CD4-positive, alpha-beta T cell (primary cell): ENCODE results near the gene MRPS35. TPM values are rescaled to one million over a fixed set of nuclear protein-coding genes. Genes with fewer than 3 reads are reported as not detected.

Source experiments
- ATAC-seq: fragments of 200-7000 bp; cut with Tn5 transposase; one replicate; pipeline ENCODE4 v1.10.0; 2022; ENCODE audit warnings: mild to moderate bottlenecking; ENCODE audit not compliant: poor library complexity
- CTCF ChIA-PET: fragments of 350-600 bp; sonication (Branson Sonifier 250); formaldehyde crosslinking; loops from one replicate; lab custom pipeline; 2021; ENCODE audit warnings: antibody characterized with exemption, inconsistent platforms; lab: Charles Lee
- POLR2A ChIA-PET: fragments of 350-600 bp; sonication (Branson Sonifier 250); formaldehyde crosslinking; loops from one replicate; lab custom pipeline; 2021; ENCODE audit warnings: antibody characterized with exemption, inconsistent platforms; lab: Charles Lee
- DNase-seq, 14 experiments: peaks; one replicate each; pipeline ENCODE4 v3.0.0-alpha.2; 2013 to 2020; ENCODE audit warnings: mixed read lengths in 2 of 14
- H3K27ac ChIP-seq, 2 donors: one replicate each; pipeline versions ENCODE4 v1.5.1 to v1.7.0; 2013; ENCODE audit warnings: low read length in 2 of 2, low read depth in 1 of 2, mild to moderate bottlenecking in 1 of 2
- H3K27me3 ChIP-seq, 2 experiments: 1 replicate in 1 of 2; 2 replicates in 1 of 2; pipeline versions ENCODE4 v1.6.1 to v1.7.0; 2013; ENCODE audit warnings: low read length in 2 of 2, control low read depth in 1 of 2, mild to moderate bottlenecking in 1 of 2, moderate library complexity in 1 of 2; ENCODE audit not compliant: insufficient read depth in 2 of 2, control insufficient read depth in 1 of 2
- H3K36me3 ChIP-seq: one replicate; pipeline ENCODE4 v1.6.1; 2013; ENCODE audit warnings: low read length, control low read depth; ENCODE audit not compliant: insufficient read depth
- H3K4me1 ChIP-seq: one replicate; pipeline ENCODE4 v1.6.1; 2013; ENCODE audit warnings: low read length, control low read depth; ENCODE audit not compliant: insufficient read depth
- H3K4me3 ChIP-seq: one replicate; pipeline ENCODE4 v1.5.1; 2013; ENCODE audit warnings: mild to moderate bottlenecking, low read length, moderate library complexity
- H3K9me3 ChIP-seq, 2 experiments: 1 replicate in 1 of 2; 2 replicates in 1 of 2; pipeline versions ENCODE4 v1.6.1 to v1.7.0; 2013; ENCODE audit warnings: low read length in 2 of 2, mild to moderate bottlenecking in 2 of 2, control low read depth in 1 of 2, moderate library complexity in 1 of 2; ENCODE audit not compliant: control insufficient read depth in 1 of 2, insufficient read depth in 1 of 2
- H3K27ac Mint-ChIP-seq: one replicate; pipeline ENCODE4 v1.8.0; 2020; ENCODE audit warnings: mixed read lengths
- H3K27me3 Mint-ChIP-seq: one replicate; pipeline ENCODE4 v1.8.0; 2021; ENCODE audit warnings: mixed read lengths
- H3K36me3 Mint-ChIP-seq: one replicate; pipeline ENCODE4 v1.8.0; 2021; ENCODE audit warnings: low read depth, mixed read lengths
- H3K4me1 Mint-ChIP-seq: one replicate; pipeline ENCODE4 v1.8.0; 2021; ENCODE audit warnings: low read depth, mixed read lengths
- H3K4me3 Mint-ChIP-seq: one replicate; pipeline ENCODE4 v1.8.0; 2020; ENCODE audit warnings: mild to moderate bottlenecking, mixed read lengths
- H3K9me3 Mint-ChIP-seq: one replicate; pipeline ENCODE4 v1.8.0; 2020; ENCODE audit warnings: mixed read lengths
- intact Hi-C, 2 experiments: fragments of 100-400 bp; cut with DNase I in 1 of 2; cut with micrococcal nuclease in 1 of 2; formaldehyde crosslinking; loops; one replicate each; pipeline versions ENCODE4 v1.15.1 to v1.9.0; 2023 to 2025; cut with DNase I, micrococcal nuclease
- total RNA-seq, 174 experiments: library from RNA in 2 of 174; stranded (reverse) in 2 of 174; gene quantifications; one replicate each; pipeline ENCODE4 v1.2.3 and lab custom pipeline; 2021 to 2026
- TF ChIP-seq, protein P1 (sequence below): fragments of 200-600 bp; IDR thresholded peaks from one replicate; pipeline ENCODE4 v1.8.0; 2022; ENCODE audit warnings: antibody characterized with exemption, mild to moderate bottlenecking

The MRPS35 gene
- total RNA-seq, 2 experiments from 2014 or later: 22.1 to 23.9 TPM

DNA sequence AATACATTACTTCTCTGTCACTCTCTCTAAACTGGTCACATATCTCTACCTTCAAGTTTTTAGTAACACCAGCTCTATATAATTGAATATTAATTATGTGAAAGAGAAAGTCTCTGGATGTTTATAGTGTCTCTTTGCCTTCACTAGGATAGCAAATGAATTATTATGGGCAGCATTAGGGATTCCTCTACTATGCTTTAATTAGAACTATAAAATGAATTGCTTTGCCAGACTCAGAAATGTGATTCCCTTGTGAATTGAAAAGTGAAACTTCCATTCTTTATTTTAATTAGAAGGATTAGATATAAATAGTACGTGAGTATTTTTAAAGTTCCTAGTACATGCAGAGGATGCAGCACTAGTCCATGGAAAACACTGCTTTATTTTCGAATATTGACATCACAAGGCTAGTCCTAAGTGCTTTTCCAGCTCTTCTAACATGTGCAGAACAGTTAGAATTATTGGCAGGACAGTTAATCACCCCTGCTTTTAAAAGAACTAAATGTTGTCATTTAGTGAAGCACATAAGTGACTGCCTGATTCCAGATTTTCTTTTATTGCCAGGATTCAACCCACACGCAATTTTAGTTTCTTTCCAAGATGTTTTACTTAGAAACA, 37.4 kb upstream of the MRPS35 start:
- Histone ChIP-seq H3K27me3 (no peaks in the 10 kb centered on the region), H3K27ac (no peak overlapping the region)
- ATAC-seq: no peak

DNA sequence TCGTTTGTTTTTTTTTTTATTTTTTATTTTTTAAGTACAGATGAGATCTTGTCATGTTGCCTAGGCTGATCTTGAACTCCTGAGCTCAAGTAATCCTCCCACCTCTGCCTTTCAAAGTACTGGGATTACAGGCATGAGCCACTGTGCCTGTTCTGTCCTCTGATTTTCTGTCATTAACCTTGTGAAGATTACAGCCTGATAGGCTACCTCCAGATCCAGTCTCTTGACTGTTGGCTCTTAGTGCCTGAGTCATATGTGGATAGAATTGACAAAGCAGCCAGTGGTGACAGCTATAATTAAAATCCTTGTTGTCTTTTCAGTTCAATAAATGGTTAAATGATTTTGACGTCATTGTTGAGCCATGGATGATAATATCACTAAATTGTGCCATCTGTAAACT, 35.6 kb upstream of the MRPS35 start:
- H3K36me3 Mint-ChIP-seq: peaks cover 12% of the 10 kb centered on the region
- Histone ChIP-seq H3K27me3 (no peaks in the 10 kb centered on the region), H3K4me3 (no peak overlapping the region), H3K4me1 (no peaks in the 10 kb centered on the region), H3K27ac (no peak overlapping the region), H3K9me3 (no peaks in the 10 kb centered on the region), H3K36me3 (no peaks in the 10 kb centered on the region)
- no peaks in the 10 kb centered on the region for H3K27me3 Mint-ChIP-seq
- H3K27ac Mint-ChIP-seq: no peak overlapping the region
- H3K4me1 Mint-ChIP-seq: no peaks in the 10 kb centered on the region
- POLR2A ChIA-PET: no interaction called here
- TF ChIP-seq, protein P1, sequence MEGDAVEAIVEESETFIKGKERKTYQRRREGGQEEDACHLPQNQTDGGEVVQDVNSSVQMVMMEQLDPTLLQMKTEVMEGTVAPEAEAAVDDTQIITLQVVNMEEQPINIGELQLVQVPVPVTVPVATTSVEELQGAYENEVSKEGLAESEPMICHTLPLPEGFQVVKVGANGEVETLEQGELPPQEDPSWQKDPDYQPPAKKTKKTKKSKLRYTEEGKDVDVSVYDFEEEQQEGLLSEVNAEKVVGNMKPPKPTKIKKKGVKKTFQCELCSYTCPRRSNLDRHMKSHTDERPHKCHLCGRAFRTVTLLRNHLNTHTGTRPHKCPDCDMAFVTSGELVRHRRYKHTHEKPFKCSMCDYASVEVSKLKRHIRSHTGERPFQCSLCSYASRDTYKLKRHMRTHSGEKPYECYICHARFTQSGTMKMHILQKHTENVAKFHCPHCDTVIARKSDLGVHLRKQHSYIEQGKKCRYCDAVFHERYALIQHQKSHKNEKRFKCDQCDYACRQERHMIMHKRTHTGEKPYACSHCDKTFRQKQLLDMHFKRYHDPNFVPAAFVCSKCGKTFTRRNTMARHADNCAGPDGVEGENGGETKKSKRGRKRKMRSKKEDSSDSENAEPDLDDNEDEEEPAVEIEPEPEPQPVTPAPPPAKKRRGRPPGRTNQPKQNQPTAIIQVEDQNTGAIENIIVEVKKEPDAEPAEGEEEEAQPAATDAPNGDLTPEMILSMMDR: no peak
- ATAC-seq: no peak
- H3K4me3 Mint-ChIP-seq: no peak overlapping the region
- CTCF ChIA-PET: interaction anchor here (0.6 kb wide), 1 partner anchor 293 kb away, joined by 3 read pairs; no protein-coding TSS in a partner anchor
- intact Hi-C loops: no loop called here
- no peak for DNase-seq
- H3K9me3 Mint-ChIP-seq: no peaks in the 10 kb centered on the region

More for the DNA sequence above, 37.4 kb upstream of the MRPS35 start:
- POLR2A ChIA-PET: no interaction called here
- intact Hi-C loops: no loop called here
- no peaks in the 10 kb centered on the region for H3K4me1 Mint-ChIP-seq
- H3K9me3 ChIP-seq: no peaks in the 10 kb centered on the region
- H3K27me3 Mint-ChIP-seq: no peaks in the 10 kb centered on the region
- TF ChIP-seq, protein P1: no peak
- no peak for DNase-seq
- no peaks in the 10 kb centered on the region for H3K36me3 ChIP-seq
- H3K4me3 ChIP-seq: no peak overlapping the region
- H3K4me3 Mint-ChIP-seq: no peak overlapping the region
- CTCF ChIA-PET: no interaction called here
- H3K27ac Mint-ChIP-seq: no peak overlapping the region
- peaks cover 11% of the 10 kb centered on the region for H3K36me3 Mint-ChIP-seq
- no peaks in the 10 kb centered on the region for H3K4me1 ChIP-seq
- H3K9me3 Mint-ChIP-seq: no peaks in the 10 kb centered on the region

DNA sequence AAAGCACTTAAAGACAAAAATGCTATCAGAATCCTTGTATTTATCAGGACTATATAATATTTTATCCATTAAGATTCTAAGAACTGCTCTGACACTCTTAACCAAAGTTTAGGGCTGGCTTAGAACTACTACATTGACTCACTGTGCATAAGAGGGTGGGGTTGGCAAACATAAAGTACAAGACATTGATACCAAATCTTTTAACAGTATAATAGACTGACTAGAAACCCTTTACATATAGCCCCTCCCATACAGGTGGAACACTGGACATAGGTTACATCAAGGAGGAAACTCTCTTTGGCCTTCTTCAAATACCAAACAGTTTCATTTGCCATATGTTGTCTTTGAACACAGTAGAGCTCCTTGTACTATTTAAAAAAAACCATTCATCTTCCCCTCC, 30.0 kb upstream of the MRPS35 start:
- no peak for ATAC-seq
- Histone ChIP-seq H3K27me3 (no peaks in the 10 kb centered on the region), H3K4me1 (no peaks in the 10 kb centered on the region), H3K9me3 (no peaks in the 10 kb centered on the region), H3K4me3 (no peak overlapping the region), H3K36me3 (no peaks in the 10 kb centered on the region), H3K27ac (no peak overlapping the region)
- Mint-ChIP-seq H3K27me3 (no peaks in the 10 kb centered on the region), H3K9me3 (no peaks in the 10 kb centered on the region), H3K27ac (no peak overlapping the region), H3K4me3 (no peak overlapping the region), H3K4me1 (no peaks in the 10 kb centered on the region), H3K36me3 (peaks cover 24% of the 10 kb centered on the region)
- intact Hi-C loops: no loop called here
- TF ChIP-seq, protein P1: no peak
- CTCF ChIA-PET: no interaction called here
- no peak for DNase-seq
- POLR2A ChIA-PET: no interaction called here
